T-helper 1 cell (primary cell): ENCODE results near the gene TCOF1.

Source experiments
- DNase-seq, 5 donors: peaks; one replicate each; pipeline ENCODE4 v3.0.0-alpha.2; 2012 to 2020

TCOF1 gene

GRCh38 chr5:150428978-150429377 lies 71.5 kb downstream of the TCOF1 start:
- no peak for DNase-seq

GRCh38 chr5:150429410-150429873 lies 71.9 kb downstream of the TCOF1 start:
- DNase-seq, result no peak

- DNase-seq, result no peak
Observed at GRCh38 chr5:150431048-150431447, 73.6 kb downstream of the TCOF1 start.

- no peak for DNase-seq
Observed at GRCh38 chr5:150431574-150431973, 74.1 kb downstream of the TCOF1 start.

- DNase-seq, result no peak
Observed at GRCh38 chr5:150434464-150434863, 77.0 kb downstream of the TCOF1 start.

- peak; percentile 74 to 89 (median 88) for DNase-seq
Observed at GRCh38 chr5:150436141-150436680, 78.7 kb downstream of the TCOF1 start.

GRCh38 chr5:150438873-150439546 lies 81.5 kb downstream of the TCOF1 start:
- no peak for DNase-seq

- DNase-seq, result no peak
Observed at GRCh38 chr5:150440948-150441812, 83.7 kb downstream of the TCOF1 start.

GRCh38 chr5:150441813-150442698 lies 84.6 kb downstream of the TCOF1 start:
- DNase-seq, result no peak

GRCh38 chr5:150442699-150443080 lies 85.2 kb downstream of the TCOF1 start:
- no peak for DNase-seq

- no peak for DNase-seq
Observed at GRCh38 chr5:150443242-150444075, 86.0 kb downstream of the TCOF1 start.

GRCh38 chr5:150444770-150445169 lies 87.3 kb downstream of the TCOF1 start:
- no peak for DNase-seq

GRCh38 chr5:150446088-150446487 lies 88.6 kb downstream of the TCOF1 start:
- no peak for DNase-seq

- no peak for DNase-seq
Observed at GRCh38 chr5:150446583-150446982, 89.1 kb downstream of the TCOF1 start.

- no peak for DNase-seq
Observed at GRCh38 chr5:150447188-150447587, 89.7 kb downstream of the TCOF1 start.

GRCh38 chr5:150448334-150448733 lies 90.8 kb downstream of the TCOF1 start:
- no peak for DNase-seq

GRCh38 chr5:150448952-150449516 lies 91.5 kb downstream of the TCOF1 start:
- DNase-seq, result peak in 1 of 5 donors; percentile 16
